K562 (cell line): ENCODE measurements around the gene EIF1. TPM values are rescaled to one million over a fixed set of nuclear protein-coding genes. Genes with fewer than 3 reads are reported as not detected.

ENCODE experiments used
- CBX1 ChIP-seq: sonication (generic); IDR thresholded peaks from 2 replicates; pipeline ENCODE4 v1.6.1; 2016; ENCODE audit warnings: antibody characterized with exemption, low read depth, mild to moderate bottlenecking
- DDX20 ChIP-seq: fragments of 450-650 bp; IDR thresholded peaks from 2 replicates; pipeline ENCODE4 v1.6.1; 2016; ENCODE audit warnings: missing genetic modification characterization, low read depth, mild to moderate bottlenecking, missing compliant biosample characterization, moderate library complexity
- MEF2D ChIP-seq: conservative IDR thresholded peaks from 2 replicates; pipeline ENCODE4 v1.6.1; 2016; ENCODE audit warnings: low read depth, missing genetic modification characterization, missing compliant biosample characterization
- MTA3 ChIP-seq: fragments of 450-650 bp; formaldehyde crosslinking; IDR thresholded peaks from 2 replicates; pipeline ENCODE4 v1.6.1; 2017; ENCODE audit warnings: mild to moderate bottlenecking, borderline replicate concordance
- SREBF1 ChIP-seq: fragments of 150-350 bp; IDR thresholded peaks from 2 replicates; pipeline ENCODE4 v1.6.1; 2014; ENCODE audit warnings: antibody characterized with exemption, low read depth, low read length, borderline replicate concordance
- ZC3H8 ChIP-seq: fragments of 450-650 bp; IDR thresholded peaks from 2 replicates; pipeline ENCODE4 v1.6.1; 2017
- ZNF212 ChIP-seq: fragments of 450-650 bp; formaldehyde crosslinking; IDR thresholded peaks from 2 replicates; pipeline ENCODE4 v1.4.0; 2020; ENCODE audit warnings: mild to moderate bottlenecking
- polyA plus RNA-seq, 8 experiments: library from polyadenylated mRNA; depleted of rRNA in 4 of 8; stranded (reverse) in 5 of 8; unstranded in 3 of 8; fragments of >200 nt; fragmentation: Nextera tagmentation in 2 of 8; fragmentation: Illumina TruSeq in 1 of 8; extraction: Ambion mirVana in 2 of 8; extraction: Trizol in 1 of 8; gene quantifications; 2 replicates each; pipeline versions ENCODE4 v1.2.1 to v1.2.3, GENCODE V29; 2011 to 2014; ENCODE audit warnings: inconsistent platforms in 1 of 8, missing spikeins in 1 of 8
- total RNA-seq, 7 experiments: library from RNA; depleted of rRNA in 6 of 7; stranded (reverse); fragments of >200 nt in 6 of 7; fragmentation: Illumina TruSeq in 2 of 7; extraction: Trizol in 2 of 7; gene quantifications; 2 replicates each; pipeline versions ENCODE4 v1.2.1 to v1.2.3, GENCODE V29; 2011 to 2021; ENCODE audit warnings: low replicate concordance in 1 of 7
- TF ChIP-seq, protein P1 (sequence below), 2 experiments: fragments of 450-650 bp; IDR thresholded peaks; 2 replicates each; pipeline ENCODE4 v1.6.1; 2016; ENCODE audit warnings: mild to moderate bottlenecking in 2 of 2, borderline replicate concordance in 1 of 2, low read depth in 1 of 2, moderate library complexity in 1 of 2
- TF ChIP-seq, protein P2 (sequence below): fragments of 250-450 bp; sonication (Bioruptor Pico); IDR thresholded peaks from 2 replicates; pipeline ENCODE4 v1.8.0; 2021; ENCODE audit warnings: moderate library complexity, mild to moderate bottlenecking, inconsistent platforms
- TF ChIP-seq, protein P3 (sequence below): fragments of 250-450 bp; sonication (Bioruptor Pico); IDR thresholded peaks from 2 replicates; pipeline ENCODE4 v1.8.0; 2021; ENCODE audit warnings: borderline replicate concordance, mild to moderate bottlenecking, moderate library complexity; ENCODE audit not compliant: poor library complexity, severe bottlenecking
- TF ChIP-seq, protein P4 (sequence below): fragments of 450-650 bp; formaldehyde crosslinking; conservative IDR thresholded peaks from 2 replicates; pipeline ENCODE4 v1.4.0; 2022; ENCODE audit warnings: mild to moderate bottlenecking, missing genetic modification characterization
- TF ChIP-seq, protein P5 (sequence below): sonication (generic); formaldehyde crosslinking; IDR thresholded peaks from 2 replicates; pipeline ENCODE4 v1.8.0; 2022; ENCODE audit warnings: missing genetic modification reagents, mild to moderate bottlenecking, moderate library complexity, borderline replicate concordance

The EIF1 gene
- total and polyA plus RNA-seq, 9 of the 15 experiments (the other 6 are each of a cell fraction or from before 2014, with no cell fraction given), result 67.0 to 1,204 (median 320) TPM

DNA sequence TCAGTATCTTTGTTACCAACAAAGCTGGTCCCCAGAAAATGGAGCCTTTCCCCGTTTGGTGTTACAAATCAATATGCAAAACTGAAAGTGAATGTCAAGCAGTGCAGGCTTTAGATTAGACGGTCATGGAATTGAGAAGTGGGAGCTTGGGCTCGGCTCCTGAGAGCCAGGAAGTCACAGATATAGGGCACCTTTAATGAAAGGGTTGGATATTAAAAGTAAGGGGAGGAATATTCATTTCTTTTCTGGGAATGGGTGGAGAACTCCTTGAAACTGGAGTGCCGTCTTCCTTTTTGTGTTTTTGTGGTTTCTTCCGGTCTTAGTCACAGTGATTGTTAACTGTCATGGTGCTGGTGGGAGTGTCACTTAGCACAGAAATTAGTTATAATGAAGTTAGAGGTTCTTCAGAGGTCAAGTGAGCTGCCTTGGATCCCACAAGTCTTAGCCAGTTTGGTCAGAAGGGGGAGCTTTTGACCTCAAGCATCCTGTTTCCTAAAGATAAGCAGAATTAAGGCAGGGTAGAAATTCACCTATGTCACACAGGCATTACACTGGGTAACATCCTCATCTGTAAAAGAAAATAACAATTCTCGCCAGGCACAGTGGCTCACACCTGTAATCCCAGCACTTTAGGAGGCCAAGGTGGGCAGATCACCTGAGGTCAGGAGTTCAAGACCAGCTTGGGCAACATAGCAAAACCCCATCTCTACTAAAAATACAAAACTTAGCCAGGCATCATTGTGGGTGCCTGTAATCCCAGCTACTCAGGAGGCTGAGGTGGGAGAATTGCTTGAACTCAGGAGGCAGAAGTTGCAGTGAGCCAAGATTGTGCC is 9.6 kb upstream of the EIF1 start (continued):
- TF ChIP-seq, protein P1, sequence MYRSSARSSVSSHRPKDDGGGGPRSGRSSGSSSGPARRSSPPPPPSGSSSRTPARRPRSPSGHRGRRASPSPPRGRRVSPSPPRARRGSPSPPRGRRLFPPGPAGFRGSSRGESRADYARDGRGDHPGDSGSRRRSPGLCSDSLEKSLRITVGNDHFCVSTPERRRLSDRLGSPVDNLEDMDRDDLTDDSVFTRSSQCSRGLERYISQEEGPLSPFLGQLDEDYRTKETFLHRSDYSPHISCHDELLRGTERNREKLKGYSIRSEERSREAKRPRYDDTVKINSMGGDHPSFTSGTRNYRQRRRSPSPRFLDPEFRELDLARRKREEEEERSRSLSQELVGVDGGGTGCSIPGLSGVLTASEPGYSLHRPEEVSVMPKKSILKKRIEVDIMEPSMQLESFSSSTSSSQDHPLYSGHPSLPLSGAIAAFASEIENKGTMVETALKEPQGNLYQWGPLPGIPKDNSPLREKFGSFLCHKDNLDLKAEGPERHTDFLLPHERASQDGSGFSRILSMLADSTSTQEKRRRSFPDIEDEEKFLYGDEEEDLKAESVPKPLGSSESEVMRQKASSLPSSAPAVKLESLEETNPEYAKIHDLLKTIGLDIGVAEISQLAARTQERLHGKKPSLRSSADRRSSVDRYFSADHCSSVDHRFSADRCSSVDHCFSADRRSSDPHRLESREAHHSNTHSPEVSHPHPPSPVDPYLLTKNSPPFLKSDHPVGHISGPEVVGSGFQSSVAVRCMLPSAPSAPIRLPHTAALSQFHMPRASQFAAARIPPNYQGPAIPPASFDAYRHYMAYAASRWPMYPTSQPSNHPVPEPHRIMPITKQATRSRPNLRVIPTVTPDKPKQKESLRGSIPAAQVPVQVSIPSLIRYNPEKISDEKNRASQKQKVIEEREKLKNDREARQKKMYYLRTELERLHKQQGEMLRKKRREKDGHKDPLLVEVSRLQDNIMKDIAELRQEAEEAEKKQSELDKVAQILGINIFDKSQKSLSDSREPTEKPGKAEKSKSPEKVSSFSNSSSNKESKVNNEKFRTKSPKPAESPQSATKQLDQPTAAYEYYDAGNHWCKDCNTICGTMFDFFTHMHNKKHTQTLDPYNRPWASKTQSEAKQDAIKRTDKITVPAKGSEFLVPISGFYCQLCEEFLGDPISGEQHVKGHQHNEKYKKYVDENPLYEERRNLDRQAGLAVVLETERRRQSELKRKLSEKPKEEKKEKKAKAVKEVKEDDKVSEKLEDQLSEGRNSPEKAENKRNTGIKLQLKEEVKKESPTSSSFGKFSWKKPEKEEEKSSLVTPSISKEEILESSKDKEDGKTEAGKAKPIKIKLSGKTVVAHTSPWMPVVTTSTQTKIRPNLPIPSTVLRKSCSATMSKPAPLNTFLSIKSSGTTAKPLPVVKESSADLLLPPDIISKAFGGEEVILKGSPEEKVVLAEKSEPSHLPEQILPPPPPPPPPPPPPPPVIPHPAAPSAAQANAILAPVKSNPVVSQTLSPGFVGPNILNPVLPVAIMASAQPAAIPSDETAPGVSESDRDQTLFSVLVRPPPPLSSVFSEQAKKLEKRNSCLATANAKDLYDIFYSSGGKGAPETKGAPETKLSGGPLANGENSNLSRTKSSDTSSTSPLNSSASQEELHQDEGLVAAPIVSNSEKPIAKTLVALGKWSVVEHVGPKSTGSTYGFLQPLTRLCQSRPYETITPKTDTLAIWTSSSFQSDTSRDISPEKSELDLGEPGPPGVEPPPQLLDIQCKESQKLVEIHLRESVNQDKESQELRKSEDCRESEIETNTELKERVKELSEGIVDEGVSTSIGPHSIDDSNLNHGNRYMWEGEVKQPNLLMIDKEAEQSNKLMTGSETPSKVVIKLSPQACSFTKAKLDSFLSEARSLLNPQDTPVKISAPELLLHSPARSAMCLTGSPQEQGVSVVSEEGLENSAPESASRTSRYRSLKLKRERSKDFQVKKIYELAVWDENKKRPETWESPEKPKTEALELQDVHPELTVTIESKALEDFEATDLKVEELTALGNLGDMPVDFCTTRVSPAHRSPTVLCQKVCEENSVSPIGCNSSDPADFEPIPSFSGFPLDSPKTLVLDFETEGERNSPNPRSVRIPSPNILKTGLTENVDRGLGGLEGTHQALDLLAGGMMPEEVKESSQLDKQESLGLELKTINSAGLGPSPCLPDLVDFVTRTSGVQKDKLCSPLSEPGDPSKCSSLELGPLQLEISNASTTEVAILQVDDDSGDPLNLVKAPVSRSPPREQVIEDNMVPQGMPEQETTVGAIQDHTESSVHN (IDR thresholded peaks at IDR 0.05; ENCODE audit: borderline replicate concordance in 1 of 2, low read depth in 1 of 2), result 0 out of 4 replicates have a peak, but pooled peaks of 1 of the 2 experiments have one; percentile 13
- TF ChIP-seq SREBF1 (no peak), CBX1 (no peak), MTA3 (no peak; the same call in 1 of the 2 replicates), ZNF212 (CRISPR knock-in tag) (no peak), DDX20 (tag) (no peak), MEF2D (tag) (no peak; the same call in none of the 2 replicates), ZC3H8 (no peak)
- TF ChIP-seq, protein P2, sequence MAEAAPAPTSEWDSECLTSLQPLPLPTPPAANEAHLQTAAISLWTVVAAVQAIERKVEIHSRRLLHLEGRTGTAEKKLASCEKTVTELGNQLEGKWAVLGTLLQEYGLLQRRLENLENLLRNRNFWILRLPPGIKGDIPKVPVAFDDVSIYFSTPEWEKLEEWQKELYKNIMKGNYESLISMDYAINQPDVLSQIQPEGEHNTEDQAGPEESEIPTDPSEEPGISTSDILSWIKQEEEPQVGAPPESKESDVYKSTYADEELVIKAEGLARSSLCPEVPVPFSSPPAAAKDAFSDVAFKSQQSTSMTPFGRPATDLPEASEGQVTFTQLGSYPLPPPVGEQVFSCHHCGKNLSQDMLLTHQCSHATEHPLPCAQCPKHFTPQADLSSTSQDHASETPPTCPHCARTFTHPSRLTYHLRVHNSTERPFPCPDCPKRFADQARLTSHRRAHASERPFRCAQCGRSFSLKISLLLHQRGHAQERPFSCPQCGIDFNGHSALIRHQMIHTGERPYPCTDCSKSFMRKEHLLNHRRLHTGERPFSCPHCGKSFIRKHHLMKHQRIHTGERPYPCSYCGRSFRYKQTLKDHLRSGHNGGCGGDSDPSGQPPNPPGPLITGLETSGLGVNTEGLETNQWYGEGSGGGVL (CRISPR knock-in tag), result no peak
- TF ChIP-seq, protein P3, sequence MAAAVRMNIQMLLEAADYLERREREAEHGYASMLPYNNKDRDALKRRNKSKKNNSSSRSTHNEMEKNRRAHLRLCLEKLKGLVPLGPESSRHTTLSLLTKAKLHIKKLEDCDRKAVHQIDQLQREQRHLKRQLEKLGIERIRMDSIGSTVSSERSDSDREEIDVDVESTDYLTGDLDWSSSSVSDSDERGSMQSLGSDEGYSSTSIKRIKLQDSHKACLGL (CRISPR knock-in tag), result no peak
- TF ChIP-seq, protein P4, sequence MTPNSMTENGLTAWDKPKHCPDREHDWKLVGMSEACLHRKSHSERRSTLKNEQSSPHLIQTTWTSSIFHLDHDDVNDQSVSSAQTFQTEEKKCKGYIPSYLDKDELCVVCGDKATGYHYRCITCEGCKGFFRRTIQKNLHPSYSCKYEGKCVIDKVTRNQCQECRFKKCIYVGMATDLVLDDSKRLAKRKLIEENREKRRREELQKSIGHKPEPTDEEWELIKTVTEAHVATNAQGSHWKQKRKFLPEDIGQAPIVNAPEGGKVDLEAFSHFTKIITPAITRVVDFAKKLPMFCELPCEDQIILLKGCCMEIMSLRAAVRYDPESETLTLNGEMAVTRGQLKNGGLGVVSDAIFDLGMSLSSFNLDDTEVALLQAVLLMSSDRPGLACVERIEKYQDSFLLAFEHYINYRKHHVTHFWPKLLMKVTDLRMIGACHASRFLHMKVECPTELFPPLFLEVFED (CRISPR knock-in tag), result no peak
- TF ChIP-seq, protein P5, sequence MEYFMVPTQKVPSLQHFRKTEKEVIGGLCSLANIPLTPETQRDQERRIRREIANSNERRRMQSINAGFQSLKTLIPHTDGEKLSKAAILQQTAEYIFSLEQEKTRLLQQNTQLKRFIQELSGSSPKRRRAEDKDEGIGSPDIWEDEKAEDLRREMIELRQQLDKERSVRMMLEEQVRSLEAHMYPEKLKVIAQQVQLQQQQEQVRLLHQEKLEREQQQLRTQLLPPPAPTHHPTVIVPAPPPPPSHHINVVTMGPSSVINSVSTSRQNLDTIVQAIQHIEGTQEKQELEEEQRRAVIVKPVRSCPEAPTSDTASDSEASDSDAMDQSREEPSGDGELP, result no peak
